Measurements from ENCODE around the gene CCL24. TPM values are rescaled to one million over a fixed set of nuclear protein-coding genes. Genes with fewer than 3 reads are reported as not detected.
"Not testable (repeated sequence)": the region's sequence is repeated elsewhere in the genome, so short reads cannot be mapped to it uniquely, and the experiment has no call there.

The CCL24 gene
- total RNA-seq, 2 donors from 2014 or later, result not detected

DNA sequence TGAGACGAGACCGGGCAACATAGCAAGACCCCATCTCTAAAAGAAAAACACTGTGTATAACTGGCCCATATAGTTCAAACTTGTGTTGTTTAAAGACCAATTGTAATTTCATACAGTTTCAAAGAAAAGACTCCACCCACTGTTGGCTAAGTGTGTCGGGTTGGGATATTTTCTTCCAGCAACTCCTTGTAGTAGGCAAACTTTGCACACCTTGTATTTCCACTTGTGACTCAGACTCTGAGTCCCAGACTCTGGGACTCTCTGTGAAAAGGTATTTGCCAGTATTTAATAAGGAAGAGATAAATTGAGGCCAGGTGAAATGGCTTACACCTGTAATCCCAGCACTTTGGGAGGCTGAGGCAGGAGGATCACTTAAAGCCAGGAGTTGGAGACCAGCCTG, 36.0 kb upstream of the CCL24 start:
- Histone ChIP-seq H3K36me3 (ENCODE audit: control insufficient read depth, insufficient read depth, low read length) (no peaks in the 10 kb centered on the region), H3K9me3 (ENCODE audit: control insufficient read depth, low read length) (no peaks in the 10 kb centered on the region), H3K27ac (ENCODE audit: low read depth, low read length) (no peak overlapping the region), H3K9ac (ENCODE audit: extremely low read depth, low read length, poor library complexity, severe bottlenecking) (no peak overlapping the region), H3K4me3 (ENCODE audit: low read length) (no peak overlapping the region), H3K27me3 (ENCODE audit: control insufficient read depth, insufficient read depth, low read length, poor library complexity, severe bottlenecking) (no peaks in the 10 kb centered on the region), H3K4me1 (ENCODE audit: control insufficient read depth, insufficient read depth, low read length) (no peaks in the 10 kb centered on the region)
- Mint-ChIP-seq H3K4me3 (no peak overlapping the region), H3K27ac (no peak overlapping the region), H3K36me3 (ENCODE audit: low read depth) (no peaks in the 10 kb centered on the region), H3K9me3 (no peaks in the 10 kb centered on the region), H3K27me3 (ENCODE audit: insufficient read depth) (peaks cover 17% of the 10 kb centered on the region), H3K4me1 (no peaks in the 10 kb centered on the region)
- no peak for DNase-seq
- 88 to 91% methylated on average over 3 of the region's 3 CpGs for WGBS, 2 experiments (ENCODE audit: insufficient coverage in 1 of 2, insufficient read length in 1 of 2)
- TF ChIP-seq, protein P1, sequence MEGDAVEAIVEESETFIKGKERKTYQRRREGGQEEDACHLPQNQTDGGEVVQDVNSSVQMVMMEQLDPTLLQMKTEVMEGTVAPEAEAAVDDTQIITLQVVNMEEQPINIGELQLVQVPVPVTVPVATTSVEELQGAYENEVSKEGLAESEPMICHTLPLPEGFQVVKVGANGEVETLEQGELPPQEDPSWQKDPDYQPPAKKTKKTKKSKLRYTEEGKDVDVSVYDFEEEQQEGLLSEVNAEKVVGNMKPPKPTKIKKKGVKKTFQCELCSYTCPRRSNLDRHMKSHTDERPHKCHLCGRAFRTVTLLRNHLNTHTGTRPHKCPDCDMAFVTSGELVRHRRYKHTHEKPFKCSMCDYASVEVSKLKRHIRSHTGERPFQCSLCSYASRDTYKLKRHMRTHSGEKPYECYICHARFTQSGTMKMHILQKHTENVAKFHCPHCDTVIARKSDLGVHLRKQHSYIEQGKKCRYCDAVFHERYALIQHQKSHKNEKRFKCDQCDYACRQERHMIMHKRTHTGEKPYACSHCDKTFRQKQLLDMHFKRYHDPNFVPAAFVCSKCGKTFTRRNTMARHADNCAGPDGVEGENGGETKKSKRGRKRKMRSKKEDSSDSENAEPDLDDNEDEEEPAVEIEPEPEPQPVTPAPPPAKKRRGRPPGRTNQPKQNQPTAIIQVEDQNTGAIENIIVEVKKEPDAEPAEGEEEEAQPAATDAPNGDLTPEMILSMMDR (conservative IDR thresholded peaks at IDR 0.05), result no peak

DNA sequence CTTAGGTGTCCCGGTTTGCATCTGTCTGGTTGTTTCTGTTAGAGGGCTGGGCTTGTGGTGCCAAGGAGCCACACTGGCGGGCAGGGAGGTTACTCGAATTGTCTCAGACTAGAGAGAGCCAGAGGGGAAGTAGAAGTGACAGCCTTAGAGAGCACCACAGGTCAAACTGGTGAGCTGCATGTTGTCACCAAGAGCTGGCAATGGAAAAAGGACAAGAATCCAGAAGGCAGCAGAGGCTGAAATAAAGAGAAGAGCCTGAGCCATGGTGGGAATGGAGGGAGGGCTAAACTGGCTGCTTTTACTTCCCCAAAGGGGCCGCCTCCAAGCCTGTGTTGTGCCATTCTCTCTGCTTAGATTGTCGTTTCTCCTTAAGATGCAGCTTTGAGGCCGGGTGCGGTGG, 34.1 kb upstream of the CCL24 start:
- H3K4me3 ChIP-seq (ENCODE audit: low read length), result no peak overlapping the region
- no peaks in the 10 kb centered on the region for H3K9me3 Mint-ChIP-seq

DNA sequence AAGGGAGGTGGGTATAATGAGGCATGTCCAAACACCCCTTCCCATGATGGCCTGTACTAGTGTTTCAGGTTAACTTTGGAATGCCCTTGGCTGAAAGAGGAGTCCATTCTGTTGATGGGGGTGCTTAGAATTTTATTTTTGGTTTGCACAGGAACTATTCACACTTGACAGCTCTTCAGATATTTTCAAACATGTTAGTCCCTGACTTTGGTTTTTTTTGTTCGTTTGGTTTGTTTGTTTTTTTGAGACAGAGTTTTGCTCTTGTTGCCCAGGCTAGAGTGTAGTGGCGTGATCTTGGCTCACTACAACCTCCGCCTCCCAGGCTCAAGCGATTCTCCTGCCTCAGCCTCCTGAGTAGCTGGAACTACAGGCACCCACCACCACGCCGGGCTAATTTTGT, 31.5 kb upstream of the CCL24 start:
- H3K4me3 Mint-ChIP-seq; H3K27ac ChIP-seq (ENCODE audit: low read depth, low read length); H3K4me1 ChIP-seq (ENCODE audit: control insufficient read depth, insufficient read depth, low read length); H3K27ac Mint-ChIP-seq; H3K36me3 Mint-ChIP-seq (ENCODE audit: low read depth); H3K4me3 ChIP-seq (ENCODE audit: low read length); H3K9me3 Mint-ChIP-seq; H3K4me1 Mint-ChIP-seq; H3K9me3 ChIP-seq (ENCODE audit: control insufficient read depth, low read length); H3K9ac ChIP-seq (ENCODE audit: extremely low read depth, low read length, poor library complexity, severe bottlenecking); H3K36me3 ChIP-seq (ENCODE audit: control insufficient read depth, insufficient read depth, low read length); H3K27me3 ChIP-seq (ENCODE audit: control insufficient read depth, insufficient read depth, low read length, poor library complexity, severe bottlenecking); DNase-seq: not testable (repeated sequence)
- H3K27me3 Mint-ChIP-seq (ENCODE audit: insufficient read depth), result peaks cover 20% of the 10 kb centered on the region
- 80 to 95% methylated on average over 2 to 6 of the region's 6 CpGs for WGBS, 2 experiments (ENCODE audit: insufficient coverage in 1 of 2, insufficient read length in 1 of 2)

More for the DNA sequence above, 34.1 kb upstream of the CCL24 start:
- Histone ChIP-seq H3K9ac (ENCODE audit: extremely low read depth, low read length, poor library complexity, severe bottlenecking) (no peak overlapping the region), H3K9me3 (ENCODE audit: control insufficient read depth, low read length) (no peaks in the 10 kb centered on the region), H3K27me3 (ENCODE audit: control insufficient read depth, insufficient read depth, low read length, poor library complexity, severe bottlenecking) (no peaks in the 10 kb centered on the region), H3K36me3 (ENCODE audit: control insufficient read depth, insufficient read depth, low read length) (no peaks in the 10 kb centered on the region), H3K4me1 (ENCODE audit: control insufficient read depth, insufficient read depth, low read length) (no peaks in the 10 kb centered on the region), H3K27ac (ENCODE audit: low read depth, low read length) (no peak overlapping the region)
- Mint-ChIP-seq H3K36me3 (ENCODE audit: low read depth) (no peaks in the 10 kb centered on the region), H3K27me3 (ENCODE audit: insufficient read depth) (peaks cover 20% of the 10 kb centered on the region), H3K4me3 (no peak overlapping the region), H3K27ac (no peak overlapping the region), H3K4me1 (no peaks in the 10 kb centered on the region)
- WGBS, 2 experiments (ENCODE audit: insufficient coverage in 1 of 2, insufficient read length in 1 of 2), result 77 to 89% methylated on average over 5 to 7 of the region's 7 CpGs
- no peak for DNase-seq
- TF ChIP-seq, protein P1 (conservative IDR thresholded peaks at IDR 0.05), result no peak

DNA sequence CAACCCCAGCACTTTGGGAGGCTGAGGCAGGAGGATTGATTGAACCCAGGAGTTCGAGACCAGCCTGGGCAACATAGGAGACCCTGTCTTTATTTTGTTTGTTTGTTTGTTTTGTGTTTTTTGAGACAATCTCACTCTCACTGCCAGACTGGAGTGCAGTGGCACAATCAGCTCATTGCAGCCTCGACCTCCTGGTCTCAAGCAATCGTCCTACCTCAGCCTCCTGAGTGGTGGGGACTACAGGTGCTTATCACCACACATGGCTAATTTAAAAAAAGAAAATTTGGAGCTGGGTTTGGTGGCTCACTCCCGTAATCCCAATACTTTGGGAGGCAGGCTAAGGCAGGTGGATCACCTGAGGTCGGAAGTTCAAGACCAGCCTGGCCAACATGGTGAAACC, 30.6 kb upstream of the CCL24 start:
- no peaks in the 10 kb centered on the region for H3K9me3 Mint-ChIP-seq
- 94 to 95% methylated on average over 4 to 5 of the region's 5 CpGs for WGBS, 2 experiments (ENCODE audit: insufficient coverage in 1 of 2, insufficient read length in 1 of 2)

More for the DNA sequence above, 30.6 kb upstream of the CCL24 start:
- Mint-ChIP-seq H3K4me3 (no peak overlapping the region), H3K27me3 (ENCODE audit: insufficient read depth) (peaks cover 17% of the 10 kb centered on the region), H3K4me1 (no peaks in the 10 kb centered on the region), H3K27ac (no peak overlapping the region), H3K36me3 (ENCODE audit: low read depth) (no peaks in the 10 kb centered on the region)
- no peak for DNase-seq
- no peaks in the 10 kb centered on the region for H3K4me1 ChIP-seq (ENCODE audit: control insufficient read depth, insufficient read depth, low read length)
- H3K9ac ChIP-seq (ENCODE audit: extremely low read depth, low read length, poor library complexity, severe bottlenecking), result no peak overlapping the region
- H3K9me3 ChIP-seq (ENCODE audit: control insufficient read depth, low read length), result no peaks in the 10 kb centered on the region
- H3K36me3 ChIP-seq (ENCODE audit: control insufficient read depth, insufficient read depth, low read length), result no peaks in the 10 kb centered on the region
- no peak overlapping the region for H3K4me3 ChIP-seq (ENCODE audit: low read length)
- TF ChIP-seq, protein P1 (conservative IDR thresholded peaks at IDR 0.05), result no peak
- no peak overlapping the region for H3K27ac ChIP-seq (ENCODE audit: low read depth, low read length)
- no peaks in the 10 kb centered on the region for H3K27me3 ChIP-seq (ENCODE audit: control insufficient read depth, insufficient read depth, low read length, poor library complexity, severe bottlenecking)

All from endodermal cell (in vitro differentiated cells).